Sigmoid colon (tissue), 7 donors: ENCODE results near the gene UBL3. TPM values are rescaled to one million over a fixed set of nuclear protein-coding genes. Genes with fewer than 3 reads are reported as not detected.

Source experiments
- DNase-seq: peaks from one replicate; pipeline ENCODE4 v3.0.0-alpha.2; 2019
- H3K27ac ChIP-seq, 4 donors: fragments of 200-600 bp; sonication (generic); one replicate each; pipeline ENCODE4 v1.5.1; 2016 to 2019; ENCODE audit warnings: mild to moderate bottlenecking in 1 of 4
- H3K27me3 ChIP-seq, 3 donors: fragments of 200-600 bp; sonication (generic); one replicate each; pipeline ENCODE4 v1.5.1; 2019; ENCODE audit warnings: mild to moderate bottlenecking in 1 of 3
- H3K36me3 ChIP-seq, 4 donors: fragments of 200-600 bp; sonication (generic); one replicate each; pipeline ENCODE4 v1.5.1; 2016 to 2019
- H3K4me1 ChIP-seq, 4 donors: fragments of 200-600 bp; sonication (generic); one replicate each; pipeline ENCODE4 v1.5.1; 2017 to 2019
- H3K4me3 ChIP-seq, 4 donors: fragments of 200-600 bp; sonication (generic); one replicate each; pipeline ENCODE4 v1.5.1; 2017 to 2019; ENCODE audit warnings: mild to moderate bottlenecking in 2 of 4, moderate library complexity in 1 of 4
- H3K9me3 ChIP-seq, 4 donors: fragments of 200-600 bp in 3 of 4; sonication (generic) in 3 of 4; one replicate each; pipeline versions ENCODE4 v1.5.1 to v1.6.1; 2013 to 2019
- EP300 ChIP-seq, 4 donors: sonication (generic); formaldehyde crosslinking; IDR thresholded peaks; one replicate each; pipeline ENCODE4 v1.6.1; 2017; ENCODE audit warnings: antibody characterized with exemption in 4 of 4
- POLR2A ChIP-seq, 2 donors: fragments of 450-650 bp; IDR thresholded peaks; one replicate each; pipeline ENCODE4 v1.6.1; 2016; ENCODE audit warnings: antibody characterized with exemption in 2 of 2, mild to moderate bottlenecking in 2 of 2, moderate library complexity in 2 of 2
- POLR2AphosphoS5 ChIP-seq, 4 donors: sonication (generic); formaldehyde crosslinking; IDR thresholded peaks; one replicate each; pipeline ENCODE4 v1.6.1; 2017; ENCODE audit warnings: antibody characterized with exemption in 4 of 4
- WGBS, 2 donors: extraction: QIAGEN DNeasy Blood & Tissue Kit; methylation state at CpG; one replicate each; pipeline ENCODE4 v1.1.7; 2013; 5-methylcytosine and 5-hydroxymethylcytosine counted together
- intact Hi-C: fragments of 100-400 bp; cut with DNase I; formaldehyde crosslinking; loops from one replicate; pipeline ENCODE4 v1.15.1; 2023
- polyA plus RNA-seq, 3 donors: library from polyadenylated mRNA; stranded (reverse); fragments of 200-250 nt; gene quantifications; one replicate each; pipeline ENCODE4 v1.2.3, GENCODE V29; 2013
- total RNA-seq, 4 donors: library from RNA; depleted of rRNA; stranded (reverse); fragments of >200 nt; gene quantifications; one replicate each; pipeline ENCODE4 v1.1.0, GENCODE V29; 2016
- TF ChIP-seq, protein P1 (sequence below), 4 experiments: fragments of 450-650 bp in 3 of 4; fragments of 200-600 bp in 1 of 4; IDR thresholded peaks; one replicate each; pipeline ENCODE4 v1.5.1; 2016 to 2019; ENCODE audit warnings: antibody characterized with exemption in 4 of 4, mild to moderate bottlenecking in 3 of 4, moderate library complexity in 2 of 4
- donor health status: healthy with polysubstance abuse.
- donor health status: Bipolar disorder and iron deficiency.
- donor health status: healthy.

The UBL3 gene
- total and polyA plus RNA-seq, 7 donors = 19.1 to 48.6 (median 41.1) TPM

DNA sequence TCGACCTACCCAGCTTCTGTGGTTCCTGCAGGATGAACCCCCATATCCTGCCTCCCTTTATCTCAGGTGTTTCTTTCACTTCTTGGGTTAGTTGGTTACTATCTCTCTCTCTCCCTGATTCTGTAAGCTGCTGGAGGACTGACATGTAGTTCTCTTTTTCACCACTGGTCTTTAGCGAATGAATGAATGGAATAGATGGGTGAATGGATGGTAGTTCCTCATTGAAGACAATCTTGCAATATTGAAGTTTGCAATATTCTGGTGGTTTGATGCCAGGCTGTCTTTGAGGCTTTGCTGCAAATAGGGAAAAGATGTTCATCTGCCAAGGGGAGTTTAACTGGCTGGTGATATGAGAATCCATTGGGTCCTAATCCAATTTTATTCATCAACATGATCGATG is 120.2 kb downstream of the UBL3 start:
- no peaks in the 10 kb centered on the region for H3K36me3 ChIP-seq

DNA sequence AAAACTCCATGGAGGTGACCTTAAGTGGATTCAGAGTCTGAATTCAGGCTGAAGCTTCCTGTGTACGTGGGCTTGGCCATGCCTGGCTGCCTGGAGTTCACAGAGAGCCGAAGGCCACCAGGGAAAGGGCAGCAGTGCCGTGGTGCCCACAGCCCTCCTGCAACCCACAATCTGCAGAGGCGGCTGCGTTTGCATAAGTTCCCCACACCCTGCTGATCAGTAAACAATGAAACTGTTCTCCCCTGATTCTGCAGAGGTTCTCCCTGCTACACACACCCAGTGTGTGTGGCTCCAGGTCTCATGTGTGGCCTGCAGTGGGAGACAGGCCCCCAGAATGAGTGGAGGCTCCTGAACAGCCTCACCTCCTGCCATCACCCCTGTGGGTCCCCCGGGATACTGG is 128.0 kb downstream of the UBL3 start:
- Histone ChIP-seq H3K4me1 (no peaks in the 10 kb centered on the region), H3K4me3 (no peak overlapping the region), H3K27ac (no peak overlapping the region), H3K36me3 (no peaks in the 10 kb centered on the region), H3K9me3 (no peaks in the 10 kb centered on the region), H3K27me3 (no peaks in the 10 kb centered on the region)
- intact Hi-C loops = no loop called here
- TF ChIP-seq POLR2A (IDR thresholded peaks at IDR 0.05) (no peak), POLR2AphosphoS5 (IDR thresholded peaks at IDR 0.05) (no peak), EP300 (IDR thresholded peaks at IDR 0.05) (no peak)
- TF ChIP-seq, protein P1, sequence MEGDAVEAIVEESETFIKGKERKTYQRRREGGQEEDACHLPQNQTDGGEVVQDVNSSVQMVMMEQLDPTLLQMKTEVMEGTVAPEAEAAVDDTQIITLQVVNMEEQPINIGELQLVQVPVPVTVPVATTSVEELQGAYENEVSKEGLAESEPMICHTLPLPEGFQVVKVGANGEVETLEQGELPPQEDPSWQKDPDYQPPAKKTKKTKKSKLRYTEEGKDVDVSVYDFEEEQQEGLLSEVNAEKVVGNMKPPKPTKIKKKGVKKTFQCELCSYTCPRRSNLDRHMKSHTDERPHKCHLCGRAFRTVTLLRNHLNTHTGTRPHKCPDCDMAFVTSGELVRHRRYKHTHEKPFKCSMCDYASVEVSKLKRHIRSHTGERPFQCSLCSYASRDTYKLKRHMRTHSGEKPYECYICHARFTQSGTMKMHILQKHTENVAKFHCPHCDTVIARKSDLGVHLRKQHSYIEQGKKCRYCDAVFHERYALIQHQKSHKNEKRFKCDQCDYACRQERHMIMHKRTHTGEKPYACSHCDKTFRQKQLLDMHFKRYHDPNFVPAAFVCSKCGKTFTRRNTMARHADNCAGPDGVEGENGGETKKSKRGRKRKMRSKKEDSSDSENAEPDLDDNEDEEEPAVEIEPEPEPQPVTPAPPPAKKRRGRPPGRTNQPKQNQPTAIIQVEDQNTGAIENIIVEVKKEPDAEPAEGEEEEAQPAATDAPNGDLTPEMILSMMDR (IDR thresholded peaks at IDR 0.05) = no peak
- no peak for DNase-seq
- WGBS, 2 donors = 56 to 77% methylated on average over 6 of the region's 6 CpGs

More for the DNA sequence above, 120.2 kb downstream of the UBL3 start:
- 68 to 70% methylated on average over 3 of the region's 3 CpGs for WGBS, 2 donors
- no peak overlapping the region for H3K27ac ChIP-seq
- no peak for DNase-seq
- H3K4me1 ChIP-seq = no peaks in the 10 kb centered on the region
- no peaks in the 10 kb centered on the region for H3K27me3 ChIP-seq
- TF ChIP-seq POLR2A (IDR thresholded peaks at IDR 0.05) (no peak), EP300 (IDR thresholded peaks at IDR 0.05) (no peak), POLR2AphosphoS5 (IDR thresholded peaks at IDR 0.05) (no peak)
- TF ChIP-seq, protein P1 (IDR thresholded peaks at IDR 0.05) = no peak
- intact Hi-C loops = no loop called here
- H3K4me3 ChIP-seq = no peak overlapping the region
- no peaks in the 10 kb centered on the region for H3K9me3 ChIP-seq

DNA sequence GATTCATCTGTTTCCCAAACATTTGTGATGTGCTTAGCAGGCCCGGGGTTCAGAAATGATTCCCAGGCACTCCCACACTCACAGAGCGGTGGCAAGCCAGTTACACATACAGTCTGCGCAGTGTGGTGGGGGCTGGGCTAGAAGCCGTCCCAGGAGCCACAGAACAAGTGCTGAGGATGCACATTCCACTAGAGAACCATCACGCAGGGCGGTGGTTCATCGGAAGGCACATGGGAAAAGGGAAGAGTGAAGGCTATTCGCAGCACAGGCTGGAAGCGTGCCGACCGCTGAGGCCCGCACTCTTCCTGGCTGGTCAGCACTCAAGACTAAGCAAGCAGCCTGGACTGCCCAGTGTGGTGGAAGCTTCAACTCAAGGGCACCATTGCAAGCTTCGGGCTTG is 128.7 kb downstream of the UBL3 start:
- Histone ChIP-seq H3K9me3 (no peaks in the 10 kb centered on the region), H3K27ac (no peak overlapping the region), H3K36me3 (no peaks in the 10 kb centered on the region), H3K27me3 (no peaks in the 10 kb centered on the region), H3K4me3 (no peak overlapping the region), H3K4me1 (no peaks in the 10 kb centered on the region)
- intact Hi-C loops = no loop called here
- DNase-seq = no peak
- WGBS, 2 donors = 91 to 92% methylated on average over 13 of the region's 13 CpGs
- TF ChIP-seq POLR2A (IDR thresholded peaks at IDR 0.05) (no peak), EP300 (IDR thresholded peaks at IDR 0.05) (no peak), POLR2AphosphoS5 (IDR thresholded peaks at IDR 0.05) (no peak)
- TF ChIP-seq, protein P1 (IDR thresholded peaks at IDR 0.05) = no peak

DNA sequence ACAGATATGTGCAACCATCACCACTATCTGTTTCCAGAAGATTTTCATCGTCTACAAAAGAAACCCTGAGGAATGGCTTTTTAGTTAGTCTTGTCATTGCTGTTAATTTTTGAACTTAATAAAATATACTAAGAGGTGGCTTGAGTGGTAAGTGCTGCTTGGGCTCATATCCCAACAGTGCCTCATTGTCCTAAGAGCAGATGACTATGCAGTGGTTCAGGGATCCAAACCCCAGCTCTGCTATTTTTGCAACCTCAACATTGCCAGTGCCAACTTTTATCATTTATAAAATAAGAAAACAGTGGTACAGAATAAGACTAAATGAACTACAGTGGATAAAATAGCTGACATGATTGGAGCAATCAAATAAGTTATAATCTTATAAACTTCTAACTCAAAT is 131.7 kb downstream of the UBL3 start:
- Histone ChIP-seq H3K27ac (no peak overlapping the region), H3K9me3 (peaks cover 0 to 5% (median 0%) of the 10 kb centered on the region in 4 donors), H3K27me3 (no peaks in the 10 kb centered on the region), H3K4me1 (no peaks in the 10 kb centered on the region), H3K4me3 (no peak overlapping the region), H3K36me3 (no peaks in the 10 kb centered on the region)
- TF ChIP-seq POLR2AphosphoS5 (IDR thresholded peaks at IDR 0.05) = no peak
- TF ChIP-seq POLR2A (IDR thresholded peaks at IDR 0.05) = no peak
- no peak for TF ChIP-seq EP300 (IDR thresholded peaks at IDR 0.05)
- TF ChIP-seq, protein P1 (IDR thresholded peaks at IDR 0.05) = no peak
- intact Hi-C loops = no loop called here
- 87 to 95% methylated on average over 1 of the region's 1 CpG for whole genome bisulfite sequencing, 2 donors
- no peak for DNase-seq

DNA sequence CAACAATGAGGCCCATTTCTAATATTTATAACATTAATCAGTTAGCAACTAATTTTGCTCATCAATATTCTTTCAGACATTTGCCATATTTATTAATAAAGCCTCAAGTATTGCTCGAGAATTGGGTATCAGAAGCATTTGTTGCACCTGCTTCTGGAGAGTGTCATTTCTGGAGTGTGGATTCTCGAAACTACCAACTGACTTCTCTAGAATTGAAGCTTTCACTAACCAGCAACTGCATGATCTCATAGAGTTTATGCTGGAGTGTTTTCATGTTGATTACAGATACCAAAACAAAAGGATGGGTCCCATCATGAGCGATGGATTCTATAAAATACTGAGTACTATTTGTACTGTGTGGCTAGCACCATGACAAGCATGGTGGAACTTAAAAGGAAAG is 133.9 kb downstream of the UBL3 start:
- no peaks in the 10 kb centered on the region for H3K36me3 ChIP-seq
- TF ChIP-seq, protein P1 (IDR thresholded peaks at IDR 0.05) = no peak
- no peak for TF ChIP-seq POLR2AphosphoS5 (IDR thresholded peaks at IDR 0.05)
- no peak for TF ChIP-seq EP300 (IDR thresholded peaks at IDR 0.05)
- TF ChIP-seq POLR2A (IDR thresholded peaks at IDR 0.05) = no peak
- H3K4me1 ChIP-seq = no peaks in the 10 kb centered on the region
- H3K9me3 ChIP-seq = peaks cover 0 to 5% (median 0%) of the 10 kb centered on the region in 4 donors
- intact Hi-C loops = no loop called here
- no peaks in the 10 kb centered on the region for H3K27me3 ChIP-seq
- 86 to 88% methylated on average over 3 of the region's 3 CpGs for WGBS, 2 donors
- DNase-seq = no peak
- no peak overlapping the region for H3K4me3 ChIP-seq
- no peak overlapping the region for H3K27ac ChIP-seq
